Measurements from ENCODE around the gene CNKSR2. TPM values are rescaled to one million over a fixed set of nuclear protein-coding genes. Genes with fewer than 3 reads are reported as not detected.

Gene CNKSR2
- total RNA-seq, 1 donor from 2014 or later, result 54.5 TPM

DNA sequence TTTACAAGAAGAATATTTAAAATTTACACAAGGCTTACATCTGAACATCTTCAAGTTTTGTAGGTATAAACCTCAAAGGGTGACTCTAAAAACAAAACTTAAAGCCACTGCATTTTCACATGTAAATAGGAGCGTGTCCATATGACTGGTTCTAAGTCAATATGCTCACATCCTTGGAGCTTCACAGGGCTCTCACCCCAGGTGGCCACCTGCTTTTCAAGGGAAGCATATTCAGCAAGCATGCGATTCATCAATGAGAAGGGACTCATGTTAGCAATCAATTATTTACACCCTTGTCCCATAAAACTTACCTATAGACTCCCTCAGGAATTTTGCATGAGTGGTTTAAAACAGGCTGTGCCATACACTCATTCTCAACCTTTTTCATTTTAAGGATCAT is 301.7 kb downstream of the CNKSR2 start:
- DNase-seq (ENCODE audit: low spot score), result no peak
- Histone ChIP-seq H3K79me2 (ENCODE audit: low read depth) (no peaks in the 10 kb centered on the region), H3K9me3 (ENCODE audit: low read depth) (peaks cover 13% of the 10 kb centered on the region), H4K20me1 (ENCODE audit: low read depth) (no peaks in the 10 kb centered on the region), H2AFZ (replicated peaks) (no peak overlapping the region), H3K27ac (no peak overlapping the region), H3K4me1 (no peaks in the 10 kb centered on the region), H3K9ac (no peak overlapping the region), H3K4me3 (no peak overlapping the region), H3K27me3 (no peaks in the 10 kb centered on the region), H3F3A (ENCODE audit: low read depth) (no peaks in the 10 kb centered on the region), H3K4me2 (no peak overlapping the region), H3K36me3 (no peaks in the 10 kb centered on the region)
- H3K27me3 Mint-ChIP-seq (ENCODE audit: insufficient read depth, low read depth), result no peaks in the 10 kb centered on the region
- H3K9me3 Mint-ChIP-seq, result no peaks in the 10 kb centered on the region
- no peaks in the 10 kb centered on the region for H3K4me1 Mint-ChIP-seq
- H3K36me3 Mint-ChIP-seq, result no peaks in the 10 kb centered on the region
- TF ChIP-seq EZH2phosphoT487 (IDR thresholded peaks at IDR 0.05) (no peak), EZH2 (IDR thresholded peaks at IDR 0.05) (no peak)
- TF ChIP-seq, protein P1, sequence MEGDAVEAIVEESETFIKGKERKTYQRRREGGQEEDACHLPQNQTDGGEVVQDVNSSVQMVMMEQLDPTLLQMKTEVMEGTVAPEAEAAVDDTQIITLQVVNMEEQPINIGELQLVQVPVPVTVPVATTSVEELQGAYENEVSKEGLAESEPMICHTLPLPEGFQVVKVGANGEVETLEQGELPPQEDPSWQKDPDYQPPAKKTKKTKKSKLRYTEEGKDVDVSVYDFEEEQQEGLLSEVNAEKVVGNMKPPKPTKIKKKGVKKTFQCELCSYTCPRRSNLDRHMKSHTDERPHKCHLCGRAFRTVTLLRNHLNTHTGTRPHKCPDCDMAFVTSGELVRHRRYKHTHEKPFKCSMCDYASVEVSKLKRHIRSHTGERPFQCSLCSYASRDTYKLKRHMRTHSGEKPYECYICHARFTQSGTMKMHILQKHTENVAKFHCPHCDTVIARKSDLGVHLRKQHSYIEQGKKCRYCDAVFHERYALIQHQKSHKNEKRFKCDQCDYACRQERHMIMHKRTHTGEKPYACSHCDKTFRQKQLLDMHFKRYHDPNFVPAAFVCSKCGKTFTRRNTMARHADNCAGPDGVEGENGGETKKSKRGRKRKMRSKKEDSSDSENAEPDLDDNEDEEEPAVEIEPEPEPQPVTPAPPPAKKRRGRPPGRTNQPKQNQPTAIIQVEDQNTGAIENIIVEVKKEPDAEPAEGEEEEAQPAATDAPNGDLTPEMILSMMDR (IDR thresholded peaks at IDR 0.05), result no peak
- no peak overlapping the region for H3K27ac Mint-ChIP-seq
- no peak overlapping the region for H3K4me3 Mint-ChIP-seq

DNA sequence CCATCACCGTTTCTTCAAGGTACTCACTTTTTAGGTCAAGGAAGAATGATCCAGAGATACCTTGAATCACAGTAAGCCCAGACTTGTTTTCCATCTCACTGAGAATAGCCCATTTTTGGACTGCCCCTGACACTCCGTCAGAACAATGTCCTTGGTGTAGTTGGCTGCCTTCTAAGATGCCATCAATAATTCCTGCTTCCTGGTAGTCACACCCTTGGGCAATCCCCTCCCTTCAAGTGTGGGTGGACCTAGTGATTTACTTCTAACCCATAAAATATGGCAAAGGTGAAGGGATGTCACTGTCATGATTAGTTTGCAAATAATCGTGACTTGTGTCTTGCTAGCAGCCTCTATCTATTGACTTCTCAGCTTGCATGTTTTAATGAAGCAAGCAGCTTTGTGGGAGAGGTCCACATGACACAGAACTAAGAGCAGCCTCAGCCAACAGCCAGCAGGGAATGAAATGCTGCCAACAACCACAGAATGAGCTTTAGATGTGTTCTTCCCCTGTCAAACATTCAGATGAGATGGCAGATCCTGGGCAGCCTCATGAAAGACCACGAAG is 303.9 kb downstream of the CNKSR2 start:
- H3K27ac ChIP-seq, result no peak overlapping the region
- H4K20me1 ChIP-seq (ENCODE audit: low read depth), result no peaks in the 10 kb centered on the region
- Mint-ChIP-seq H3K4me3 (no peak overlapping the region), H3K27me3 (ENCODE audit: insufficient read depth, low read depth) (no peaks in the 10 kb centered on the region), H3K36me3 (no peaks in the 10 kb centered on the region), H3K4me1 (no peaks in the 10 kb centered on the region), H3K9me3 (no peaks in the 10 kb centered on the region), H3K27ac (no peak overlapping the region)
- no peak for DNase-seq (ENCODE audit: low spot score)
- TF ChIP-seq EZH2phosphoT487 (IDR thresholded peaks at IDR 0.05) (no peak), EZH2 (IDR thresholded peaks at IDR 0.05) (no peak)
- no peaks in the 10 kb centered on the region for H3K79me2 ChIP-seq (ENCODE audit: low read depth)
- no peak overlapping the region for H2AFZ ChIP-seq (replicated peaks)
- no peaks in the 10 kb centered on the region for H3F3A ChIP-seq (ENCODE audit: low read depth)
- no peaks in the 10 kb centered on the region for H3K27me3 ChIP-seq
- peaks cover 13% of the 10 kb centered on the region for H3K9me3 ChIP-seq (ENCODE audit: low read depth)
- no peaks in the 10 kb centered on the region for H3K36me3 ChIP-seq
- no peak overlapping the region for H3K9ac ChIP-seq
- no peaks in the 10 kb centered on the region for H3K4me1 ChIP-seq
- H3K4me3 ChIP-seq, result no peak overlapping the region
- H3K4me2 ChIP-seq, result no peak overlapping the region

DNA sequence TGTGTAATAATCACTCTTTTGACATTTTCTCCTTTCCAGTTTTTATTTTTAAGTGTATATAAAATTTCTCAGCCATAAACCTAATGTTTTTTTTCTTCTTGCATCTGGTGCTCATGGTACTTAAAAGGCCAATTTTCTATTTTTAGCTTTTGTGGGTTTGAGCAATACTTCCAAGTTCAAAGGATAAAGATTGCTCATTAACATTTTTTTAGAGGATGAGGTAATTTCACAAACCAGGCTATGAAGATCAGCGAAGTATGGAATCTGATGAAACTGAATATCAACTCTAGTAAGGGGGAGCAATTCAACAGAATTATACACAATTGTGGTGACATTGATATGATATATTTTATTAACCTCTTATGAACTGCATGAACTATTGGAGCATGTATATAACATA is 309.7 kb downstream of the CNKSR2 start:
- Histone ChIP-seq H3K4me3 (no peak overlapping the region), H3K36me3 (no peaks in the 10 kb centered on the region), H3F3A (ENCODE audit: low read depth) (no peaks in the 10 kb centered on the region), H3K4me1 (no peaks in the 10 kb centered on the region), H3K4me2 (no peak overlapping the region), H4K20me1 (ENCODE audit: low read depth) (no peaks in the 10 kb centered on the region), H3K27ac (no peak overlapping the region), H3K9ac (no peak overlapping the region), H3K27me3 (no peaks in the 10 kb centered on the region), H2AFZ (replicated peaks) (no peak overlapping the region), H3K9me3 (ENCODE audit: low read depth) (no peaks in the 10 kb centered on the region), H3K79me2 (ENCODE audit: low read depth) (no peaks in the 10 kb centered on the region)
- no peaks in the 10 kb centered on the region for H3K27me3 Mint-ChIP-seq (ENCODE audit: insufficient read depth, low read depth)
- H3K27ac Mint-ChIP-seq, result no peak overlapping the region
- H3K36me3 Mint-ChIP-seq, result no peaks in the 10 kb centered on the region
- peaks cover 4% of the 10 kb centered on the region for H3K9me3 Mint-ChIP-seq
- H3K4me1 Mint-ChIP-seq, result no peaks in the 10 kb centered on the region
- no peak for DNase-seq (ENCODE audit: low spot score)
- H3K4me3 Mint-ChIP-seq, result no peak overlapping the region
- TF ChIP-seq, protein P1 (IDR thresholded peaks at IDR 0.05), result no peak
- TF ChIP-seq EZH2 (IDR thresholded peaks at IDR 0.05) (no peak), EZH2phosphoT487 (IDR thresholded peaks at IDR 0.05) (no peak)

DNA sequence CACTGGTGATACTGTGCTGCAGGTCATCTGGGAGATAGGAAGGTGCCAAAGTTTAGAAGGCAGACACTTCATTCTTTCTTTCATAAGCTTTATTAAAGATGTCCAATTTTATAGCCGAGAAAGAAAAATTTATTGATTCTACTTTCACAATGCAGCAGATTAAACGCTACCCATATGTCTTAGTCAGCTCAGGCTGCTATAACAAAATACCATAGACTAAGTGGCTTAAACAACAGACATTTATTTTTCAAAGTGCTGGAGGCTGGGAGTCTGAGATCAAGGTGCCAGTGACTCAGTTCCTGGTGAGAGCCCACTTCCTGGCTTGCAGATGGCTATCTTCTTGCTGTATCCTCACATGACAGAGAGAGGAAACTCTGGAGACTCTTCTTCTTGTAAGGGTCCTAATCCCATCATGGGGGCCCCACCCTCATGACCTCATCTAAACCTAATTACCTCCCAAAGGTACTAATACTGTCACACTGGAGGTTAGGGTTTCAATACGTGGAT is 317.3 kb downstream of the CNKSR2 start:
- Histone ChIP-seq H3K4me1 (no peaks in the 10 kb centered on the region), H3K27me3 (no peaks in the 10 kb centered on the region), H3K4me2 (no peak overlapping the region), H2AFZ (replicated peaks) (no peak overlapping the region), H3K4me3 (no peak overlapping the region), H3K36me3 (no peaks in the 10 kb centered on the region), H3K79me2 (ENCODE audit: low read depth) (no peaks in the 10 kb centered on the region), H3K9me3 (ENCODE audit: low read depth) (no peaks in the 10 kb centered on the region), H3K9ac (no peak overlapping the region), H4K20me1 (ENCODE audit: low read depth) (no peaks in the 10 kb centered on the region), H3K27ac (no peak overlapping the region), H3F3A (ENCODE audit: low read depth) (no peaks in the 10 kb centered on the region)
- TF ChIP-seq EZH2 (IDR thresholded peaks at IDR 0.05) (no peak), EZH2phosphoT487 (IDR thresholded peaks at IDR 0.05) (no peak)
- TF ChIP-seq, protein P1 (IDR thresholded peaks at IDR 0.05), result no peak
- H3K4me3 Mint-ChIP-seq, result no peak overlapping the region
- H3K36me3 Mint-ChIP-seq, result no peaks in the 10 kb centered on the region
- no peak overlapping the region for H3K27ac Mint-ChIP-seq
- no peaks in the 10 kb centered on the region for H3K4me1 Mint-ChIP-seq
- H3K27me3 Mint-ChIP-seq (ENCODE audit: insufficient read depth, low read depth), result no peaks in the 10 kb centered on the region
- peaks cover 6% of the 10 kb centered on the region for H3K9me3 Mint-ChIP-seq
- DNase-seq (ENCODE audit: low spot score), result no peak

All from neural progenitor cell (in vitro differentiated cells).